Gastroesophageal sphincter (tissue), 4 donors: Measurements from ENCODE around the gene SP7. TPM values are rescaled to one million over a fixed set of nuclear protein-coding genes. Genes with fewer than 3 reads are reported as not detected.

Experiments used
- ATAC-seq: fragments of 150-250 bp; one replicate; pipeline ENCODE4 v1.9.1; 2016; ENCODE audit warnings: mild to moderate bottlenecking, moderate library complexity
- H3K27ac ChIP-seq, 4 donors: fragments of 200-600 bp; sonication (generic) in 3 of 4; 1 replicate in 3 of 4; 2 replicates in 1 of 4; pipeline ENCODE4 v1.5.1; 2016 to 2019
- H3K27me3 ChIP-seq: fragments of 200-600 bp; sonication (generic); one replicate; pipeline ENCODE4 v1.5.1; 2019
- H3K36me3 ChIP-seq, 2 donors: fragments of 200-600 bp; sonication (generic); one replicate each; pipeline ENCODE4 v1.5.1; 2019; ENCODE audit warnings: control low read depth in 1 of 2
- H3K4me1 ChIP-seq, 3 donors: fragments of 200-600 bp; sonication (generic); 1 replicate in 2 of 3; 2 replicates in 1 of 3; pipeline ENCODE4 v1.5.1; 2016 to 2019; ENCODE audit warnings: control low read depth in 2 of 3
- H3K4me3 ChIP-seq, 2 donors: fragments of 200-600 bp; sonication (generic); one replicate each; pipeline ENCODE4 v1.5.1; 2019; ENCODE audit warnings: mild to moderate bottlenecking in 1 of 2, moderate library complexity in 1 of 2
- H3K9me3 ChIP-seq, 3 donors: fragments of 200-600 bp; sonication (generic); one replicate each; pipeline ENCODE4 v1.5.1; 2017 to 2019; ENCODE audit warnings: control low read depth in 2 of 3
- CTCF ChIP-seq, 4 experiments: fragments of 200-600 bp in 2 of 4; fragments of 450-650 bp in 2 of 4; sonication (generic) in 1 of 4; IDR thresholded peaks; one replicate each; pipeline ENCODE4 v1.5.1; 2017 to 2019; ENCODE audit warnings: antibody characterized with exemption in 4 of 4, mild to moderate bottlenecking in 2 of 4, moderate library complexity in 2 of 4
- EP300 ChIP-seq: sonication (generic); formaldehyde crosslinking; IDR thresholded peaks from one replicate; pipeline ENCODE4 v1.6.1; 2017; ENCODE audit warnings: antibody characterized with exemption, mild to moderate bottlenecking
- POLR2A ChIP-seq, 2 donors: fragments of 450-650 bp; IDR thresholded peaks; one replicate each; pipeline ENCODE4 v1.6.1; 2017; ENCODE audit warnings: antibody characterized with exemption in 2 of 2, mild to moderate bottlenecking in 2 of 2, moderate library complexity in 1 of 2
- POLR2AphosphoS5 ChIP-seq: sonication (generic); formaldehyde crosslinking; IDR thresholded peaks from one replicate; pipeline ENCODE4 v1.6.1; 2017; ENCODE audit warnings: antibody characterized with exemption
- WGBS, 2 donors: methylation state at CpG; one replicate each; pipeline ENCODE4 v1.1.5; 2018; ENCODE audit warnings: low coverage in 1 of 2; 5-methylcytosine and 5-hydroxymethylcytosine counted together
- total RNA-seq, 4 donors: library from RNA; depleted of rRNA; stranded (reverse); fragments of >200 nt; gene quantifications; one replicate each; pipeline ENCODE4 v1.1.0, GENCODE V29; 2016

Gene SP7
- total RNA-seq, 4 donors from 2014 or later = not detected

GRCh38 chr12:53288322-53288721 lies 47.8 kb downstream of the SP7 start:
- Histone ChIP-seq H3K36me3 (no peaks in the 10 kb centered on the region), H3K4me1 (peaks cover 0 to 3% (median 0%) of the 10 kb centered on the region in 3 donors), H3K9me3 (no peaks in the 10 kb centered on the region), H3K27ac (no peak overlapping the region), H3K4me3 (no peak overlapping the region), H3K27me3 (no peaks in the 10 kb centered on the region)
- no peak for ATAC-seq
- WGBS, 2 donors = 71 to 85% methylated on average over 4 to 6 of the region's 6 CpGs
- TF ChIP-seq EP300 (no peak), CTCF (IDR thresholded peaks at IDR 0.05) (no peak), POLR2AphosphoS5 (no peak), POLR2A (IDR thresholded peaks at IDR 0.05) (no peak)

DNA sequence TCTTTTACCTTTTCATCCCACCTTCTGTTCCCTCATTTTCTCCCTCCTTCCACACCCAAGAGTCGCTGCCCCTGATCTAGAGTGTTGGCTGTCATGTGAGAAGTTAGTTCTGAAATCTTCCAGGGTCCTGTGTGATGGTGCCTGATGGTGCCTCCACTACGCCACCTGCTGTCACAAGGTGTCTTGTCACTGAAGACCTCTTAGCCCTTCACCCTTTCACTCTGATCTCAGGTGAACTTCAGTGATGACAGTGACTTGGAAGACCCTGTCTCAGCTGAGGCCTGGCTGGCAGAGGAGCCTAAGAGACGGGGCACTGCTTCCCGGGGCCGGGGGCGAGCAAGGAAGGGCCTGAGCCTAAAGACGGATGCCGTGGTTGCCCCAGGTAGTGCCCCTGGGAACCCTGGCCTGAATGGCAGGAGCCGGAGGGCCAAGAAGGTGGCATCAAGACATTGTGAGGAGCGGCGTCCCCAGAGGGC lies 48.4 kb downstream of the SP7 start:
- no peaks in the 10 kb centered on the region for H3K36me3 ChIP-seq
- TF ChIP-seq EP300 = no peak
- no peak for TF ChIP-seq POLR2AphosphoS5
- TF ChIP-seq POLR2A (IDR thresholded peaks at IDR 0.05) = no peak
- peak in 3 of 4 experiments; percentile 70 to 79 (median 75) for TF ChIP-seq CTCF (IDR thresholded peaks at IDR 0.05)
- 80 to 90% methylated on average over 2 to 11 of the region's 11 CpGs for WGBS, 2 donors
- ATAC-seq = peak; percentile 64
- H3K9me3 ChIP-seq = no peaks in the 10 kb centered on the region
- no peak overlapping the region for H3K27ac ChIP-seq
- H3K4me1 ChIP-seq = peaks cover 0 to 3% (median 0%) of the 10 kb centered on the region in 3 donors
- no peaks in the 10 kb centered on the region for H3K27me3 ChIP-seq
- no peak overlapping the region for H3K4me3 ChIP-seq

- 100% methylated on average over 1 of the region's 9 CpGs for WGBS, 2 donors
- no peak for TF ChIP-seq POLR2AphosphoS5
- no peak for TF ChIP-seq POLR2A (IDR thresholded peaks at IDR 0.05)
- TF ChIP-seq CTCF (IDR thresholded peaks at IDR 0.05) = no peak
- TF ChIP-seq EP300 = no peak
- Histone ChIP-seq H3K4me3 (no peak overlapping the region), H3K27ac (no peak overlapping the region), H3K9me3 (no peaks in the 10 kb centered on the region), H3K4me1 (peaks cover 0 to 3% (median 0%) of the 10 kb centered on the region in 3 donors), H3K36me3 (no peaks in the 10 kb centered on the region), H3K27me3 (no peaks in the 10 kb centered on the region)
- no peak for ATAC-seq
Measured at GRCh38 chr12:53286448-53286847, 49.7 kb downstream of the SP7 start.

DNA sequence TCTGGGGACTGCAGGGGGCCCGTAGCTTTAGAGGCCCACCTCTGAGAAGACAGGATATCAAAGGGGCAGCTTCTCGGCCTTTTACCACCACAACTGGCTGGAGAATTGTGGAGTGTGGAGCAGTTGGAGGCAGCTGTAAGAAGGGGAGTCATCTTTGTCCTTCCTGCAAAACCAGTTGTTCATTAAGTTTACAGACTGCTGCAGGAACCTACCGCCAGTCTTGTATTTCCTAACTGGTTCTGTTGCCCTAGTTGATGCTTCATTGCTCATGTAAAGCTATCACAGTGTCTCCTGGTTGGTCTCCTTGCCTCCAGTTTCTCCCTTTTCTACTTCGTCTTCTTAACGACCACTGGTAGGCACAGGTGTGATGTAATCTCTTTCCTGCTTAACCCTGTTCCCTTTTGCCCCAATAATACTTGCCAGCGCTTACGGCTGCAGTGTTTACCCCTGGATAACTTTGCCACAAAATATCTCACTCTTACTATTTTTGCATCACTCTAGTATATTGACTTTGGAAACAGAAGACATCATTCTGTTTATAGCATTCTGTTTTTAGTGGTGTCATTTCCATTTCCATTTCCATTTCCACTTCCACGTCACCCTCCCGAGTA lies 56.2 kb downstream of the SP7 start:
- no peaks in the 10 kb centered on the region for H3K36me3 ChIP-seq
- H3K9me3 ChIP-seq = no peaks in the 10 kb centered on the region
- no peak overlapping the region for H3K4me3 ChIP-seq
- WGBS, 2 donors = 94 to 96% methylated on average over 3 to 9 of the region's 9 CpGs
- TF ChIP-seq EP300 = no peak
- TF ChIP-seq POLR2A (IDR thresholded peaks at IDR 0.05) = no peak
- TF ChIP-seq POLR2AphosphoS5 = no peak
- no peak for TF ChIP-seq CTCF (IDR thresholded peaks at IDR 0.05)
- H3K27ac ChIP-seq = no peak overlapping the region
- no peak for ATAC-seq
- H3K27me3 ChIP-seq = no peaks in the 10 kb centered on the region
- no peaks in the 10 kb centered on the region for H3K4me1 ChIP-seq

- ATAC-seq = no peak
- Histone ChIP-seq H3K27me3 (no peaks in the 10 kb centered on the region), H3K9me3 (no peaks in the 10 kb centered on the region), H3K36me3 (no peaks in the 10 kb centered on the region), H3K27ac (no peak overlapping the region), H3K4me3 (no peak overlapping the region), H3K4me1 (no peaks in the 10 kb centered on the region)
- WGBS, 2 donors = 100% methylated on average over 1 of the region's 3 CpGs; no CpG with 5 or more reads in 1 of the 2 donors
- TF ChIP-seq CTCF (IDR thresholded peaks at IDR 0.05) (no peak), POLR2AphosphoS5 (no peak), POLR2A (IDR thresholded peaks at IDR 0.05) (no peak), EP300 (no peak)
Measured at GRCh38 chr12:53279283-53279869, 56.8 kb downstream of the SP7 start.
